ENCODE measurements around the gene KIAA1210. TPM values are rescaled to one million over a fixed set of nuclear protein-coding genes. Genes with fewer than 3 reads are reported as not detected.

The KIAA1210 gene
- not detected for total RNA-seq

GRCh38 chrX:119127650-119128049 is at the start of gene KIAA1210:
KIAA1210 (minus strand) TSS chrX:119127812; CDS start chrX:119123642, 4,170 bp downstream.
- DNase-seq: no peak
- no peak within 1 kb of the TSS for H3K27ac Mint-ChIP-seq
- H3K4me3 Mint-ChIP-seq: no peak within 1 kb of the TSS
- no peaks in the 10 kb centered on the region for H3K4me1 Mint-ChIP-seq (ENCODE audit: low read depth)
- POLR2A ChIA-PET: no interaction called here
- no peaks in the 10 kb centered on the region for H3K9me3 Mint-ChIP-seq
- H3K27me3 Mint-ChIP-seq: no peaks in the 10 kb centered on the region
- intact Hi-C loops (cut with micrococcal nuclease): no loop called here
- no peaks in the 10 kb centered on the region for H3K36me3 Mint-ChIP-seq
- CTCF ChIA-PET: no interaction called here

- intact Hi-C loops (cut with micrococcal nuclease): no loop called here
- Mint-ChIP-seq H3K4me3 (no peak overlapping the region), H3K27me3 (no peaks in the 10 kb centered on the region), H3K9me3 (no peaks in the 10 kb centered on the region), H3K4me1 (ENCODE audit: low read depth) (no peaks in the 10 kb centered on the region), H3K36me3 (no peaks in the 10 kb centered on the region), H3K27ac (no peak overlapping the region)
- DNase-seq: no peak
- ChIA-PET POLR2A (no interaction called here), CTCF (interaction anchor here (0.6 kb wide), 1 partner anchor 45 kb away, joined by 3 read pairs; no protein-coding TSS in a partner anchor)
Observed at GRCh38 chrX:119177278-119177677, 49.7 kb upstream of the KIAA1210 start.

- no peaks in the 10 kb centered on the region for H3K27me3 Mint-ChIP-seq
- no peak for DNase-seq
- POLR2A ChIA-PET: no interaction called here
- no peaks in the 10 kb centered on the region for H3K9me3 Mint-ChIP-seq
- H3K4me3 Mint-ChIP-seq: no peak overlapping the region
- CTCF ChIA-PET: no interaction called here
- H3K27ac Mint-ChIP-seq: no peak overlapping the region
- no peaks in the 10 kb centered on the region for H3K4me1 Mint-ChIP-seq (ENCODE audit: low read depth)
- intact Hi-C loops (cut with micrococcal nuclease): no loop called here
- H3K36me3 Mint-ChIP-seq: no peaks in the 10 kb centered on the region
Observed at GRCh38 chrX:119174900-119175299, 47.3 kb upstream of the KIAA1210 start.

- POLR2A ChIA-PET: no interaction called here
- intact Hi-C loops (cut with micrococcal nuclease): no loop called here
- no peaks in the 10 kb centered on the region for H3K36me3 Mint-ChIP-seq
- H3K4me3 Mint-ChIP-seq: no peak overlapping the region
- no peak for DNase-seq
- no peak overlapping the region for H3K27ac Mint-ChIP-seq
- no peaks in the 10 kb centered on the region for H3K4me1 Mint-ChIP-seq (ENCODE audit: low read depth)
- H3K9me3 Mint-ChIP-seq: no peaks in the 10 kb centered on the region
- peaks cover 1% of the 10 kb centered on the region for H3K27me3 Mint-ChIP-seq
- CTCF ChIA-PET: no interaction called here
Observed at GRCh38 chrX:119168104-119168503, 40.5 kb upstream of the KIAA1210 start.

- intact Hi-C loops (cut with micrococcal nuclease): no loop called here
- Mint-ChIP-seq H3K27ac (no peak overlapping the region), H3K36me3 (no peaks in the 10 kb centered on the region), H3K27me3 (peaks cover 1% of the 10 kb centered on the region), H3K4me3 (no peak overlapping the region), H3K9me3 (no peaks in the 10 kb centered on the region), H3K4me1 (ENCODE audit: low read depth) (no peaks in the 10 kb centered on the region)
- POLR2A ChIA-PET: no interaction called here
- CTCF ChIA-PET: no interaction called here
- DNase-seq: no peak
Observed at GRCh38 chrX:119158226-119158625, 30.6 kb upstream of the KIAA1210 start.

GRCh38 chrX:119156241-119156640 is 28.6 kb upstream of the KIAA1210 start:
- intact Hi-C loops (cut with micrococcal nuclease): no loop called here
- H3K4me3 Mint-ChIP-seq: no peak overlapping the region
- H3K27me3 Mint-ChIP-seq: peaks cover 1% of the 10 kb centered on the region
- no peaks in the 10 kb centered on the region for H3K9me3 Mint-ChIP-seq
- H3K36me3 Mint-ChIP-seq: no peaks in the 10 kb centered on the region
- POLR2A ChIA-PET: no interaction called here
- CTCF ChIA-PET: no interaction called here
- no peaks in the 10 kb centered on the region for H3K4me1 Mint-ChIP-seq (ENCODE audit: low read depth)
- no peak for DNase-seq
- no peak overlapping the region for H3K27ac Mint-ChIP-seq

- Mint-ChIP-seq H3K27ac (no peak overlapping the region), H3K4me1 (ENCODE audit: low read depth) (no peaks in the 10 kb centered on the region), H3K4me3 (no peak overlapping the region), H3K36me3 (no peaks in the 10 kb centered on the region), H3K9me3 (no peaks in the 10 kb centered on the region), H3K27me3 (peaks cover 1% of the 10 kb centered on the region)
- ChIA-PET POLR2A (no interaction called here), CTCF (no interaction called here)
- no peak for DNase-seq
- intact Hi-C loops (cut with micrococcal nuclease): no loop called here
Observed at GRCh38 chrX:119155416-119156035, 27.9 kb upstream of the KIAA1210 start.

GRCh38 chrX:119151051-119151380 is 23.4 kb upstream of the KIAA1210 start:
- no peak for DNase-seq
- no peak overlapping the region for H3K27ac Mint-ChIP-seq
- CTCF ChIA-PET: no interaction called here
- H3K9me3 Mint-ChIP-seq: no peaks in the 10 kb centered on the region
- no peaks in the 10 kb centered on the region for H3K36me3 Mint-ChIP-seq
- H3K4me1 Mint-ChIP-seq (ENCODE audit: low read depth): no peaks in the 10 kb centered on the region
- intact Hi-C loops (cut with micrococcal nuclease): no loop called here
- no peak overlapping the region for H3K4me3 Mint-ChIP-seq
- POLR2A ChIA-PET: no interaction called here
- no peaks in the 10 kb centered on the region for H3K27me3 Mint-ChIP-seq

GRCh38 chrX:119150163-119151050 is 22.8 kb upstream of the KIAA1210 start:
- Mint-ChIP-seq H3K4me3 (no peak overlapping the region), H3K9me3 (no peaks in the 10 kb centered on the region), H3K36me3 (no peaks in the 10 kb centered on the region), H3K27me3 (no peaks in the 10 kb centered on the region), H3K4me1 (ENCODE audit: low read depth) (no peaks in the 10 kb centered on the region), H3K27ac (no peak overlapping the region)
- DNase-seq: no peak
- CTCF ChIA-PET: no interaction called here
- POLR2A ChIA-PET: no interaction called here
- intact Hi-C loops (cut with micrococcal nuclease): no loop called here

GRCh38 chrX:119147486-119147885 is 19.9 kb upstream of the KIAA1210 start:
- Mint-ChIP-seq H3K36me3 (no peaks in the 10 kb centered on the region), H3K4me1 (ENCODE audit: low read depth) (no peaks in the 10 kb centered on the region), H3K27ac (no peak overlapping the region), H3K27me3 (no peaks in the 10 kb centered on the region), H3K9me3 (no peaks in the 10 kb centered on the region), H3K4me3 (no peak overlapping the region)
- intact Hi-C loops (cut with micrococcal nuclease): no loop called here
- CTCF ChIA-PET: no interaction called here
- no peak for DNase-seq
- POLR2A ChIA-PET: no interaction called here

GRCh38 chrX:119145241-119145653 is 17.6 kb upstream of the KIAA1210 start:
- no peak overlapping the region for H3K4me3 Mint-ChIP-seq
- intact Hi-C loops (cut with micrococcal nuclease): no loop called here
- ChIA-PET CTCF (interaction anchor here (0.8 kb wide), 1 partner anchor 26 kb away, joined by 3 read pairs; no protein-coding TSS in a partner anchor), POLR2A (no interaction called here)
- no peaks in the 10 kb centered on the region for H3K9me3 Mint-ChIP-seq
- no peaks in the 10 kb centered on the region for H3K36me3 Mint-ChIP-seq
- peak; percentile 8 for DNase-seq
- H3K27ac Mint-ChIP-seq: no peak overlapping the region
- H3K27me3 Mint-ChIP-seq: no peaks in the 10 kb centered on the region
- no peaks in the 10 kb centered on the region for H3K4me1 Mint-ChIP-seq (ENCODE audit: low read depth)

GRCh38 chrX:119134466-119134865 is 6.9 kb upstream of the KIAA1210 start:
- H3K36me3 Mint-ChIP-seq: no peaks in the 10 kb centered on the region
- H3K4me1 Mint-ChIP-seq (ENCODE audit: low read depth): no peaks in the 10 kb centered on the region
- POLR2A ChIA-PET: no interaction called here
- no peak overlapping the region for H3K27ac Mint-ChIP-seq
- no peak overlapping the region for H3K4me3 Mint-ChIP-seq
- H3K27me3 Mint-ChIP-seq: no peaks in the 10 kb centered on the region
- CTCF ChIA-PET: no interaction called here
- no peaks in the 10 kb centered on the region for H3K9me3 Mint-ChIP-seq
- intact Hi-C loops (cut with micrococcal nuclease): no loop called here
- DNase-seq: no peak

- POLR2A ChIA-PET: no interaction called here
- CTCF ChIA-PET: interaction anchor here (1.9 kb wide), 1 partner anchor 14 kb away, joined by 5 read pairs; no protein-coding TSS in a partner anchor
- Mint-ChIP-seq H3K27me3 (no peaks in the 10 kb centered on the region), H3K27ac (no peak overlapping the region), H3K9me3 (no peaks in the 10 kb centered on the region), H3K4me1 (ENCODE audit: low read depth) (no peaks in the 10 kb centered on the region), H3K36me3 (no peaks in the 10 kb centered on the region), H3K4me3 (no peak overlapping the region)
- intact Hi-C loops (cut with micrococcal nuclease): no loop called here
- no peak for DNase-seq
Observed at GRCh38 chrX:119132961-119133360, 5.3 kb upstream of the KIAA1210 start.
